ENCODE measurements around the gene HOXA13.

HOXA13 gene

GRCh38 chr7:27245798-27246691 lies 46.2 kb upstream of the HOXA13 start:
- CTCF ChIA-PET = interaction anchor here (0.6 kb wide), 1 partner anchor 362 kb away, joined by 3 read pairs; no protein-coding TSS in a partner anchor
- Histone ChIP-seq H3K9me3 (ENCODE audit: control insufficient read depth, insufficient read depth, low read depth, low read length) (no peaks in the 10 kb centered on the region), H3K27ac (ENCODE audit: extremely low read depth, low read depth, low read length) (no peak overlapping the region), H3K36me3 (ENCODE audit: control insufficient read depth in 2 of 2, insufficient read depth in 1 of 2, low read length in 2 of 2) (no peaks in the 10 kb centered on the region), H3K4me1 (ENCODE audit: control insufficient read depth, insufficient read depth, low read length) (no peaks in the 10 kb centered on the region; the same call in 1 of the 2 replicates), H3K4me3 (ENCODE audit: low read depth, low read length) (no peak overlapping the region)
- TF ChIP-seq ZNF76 (tag by site-specific recombination; IDR thresholded peaks at IDR 0.05; ENCODE audit: borderline replicate concordance, low read depth) (no peak), ZNF23 (tag by site-specific recombination; IDR thresholded peaks at IDR 0.05; ENCODE audit: borderline replicate concordance) (no peak), ZNF747 (tag by site-specific recombination; IDR thresholded peaks at IDR 0.05) (no peak), ZNF146 (tag by site-specific recombination; IDR thresholded peaks at IDR 0.05) (no peak), ZSCAN30 (tag by site-specific recombination; IDR thresholded peaks at IDR 0.05) (no peak), MEIS1 (CRISPR knock-in tag; IDR thresholded peaks at IDR 0.05; ENCODE audit: borderline replicate concordance) (no peak), REST (tag by site-specific recombination; IDR thresholded peaks at IDR 0.05) (no peak), ZNF830 (tag by site-specific recombination; IDR thresholded peaks at IDR 0.05; ENCODE audit: low read depth) (no peak), MYNN (tag by site-specific recombination; IDR thresholded peaks at IDR 0.05; ENCODE audit: borderline replicate concordance) (no peak), TSHZ1 (tag by site-specific recombination; IDR thresholded peaks at IDR 0.05; ENCODE audit: borderline replicate concordance) (no peak), ZNF544 (tag by site-specific recombination; IDR thresholded peaks at IDR 0.05) (no peak), KLF1 (tag by site-specific recombination; IDR thresholded peaks at IDR 0.05) (no peak), GLIS2 (tag by site-specific recombination; IDR thresholded peaks at IDR 0.05) (no peak), ZNF175 (tag by site-specific recombination; IDR thresholded peaks at IDR 0.05) (no peak), SALL2 (tag by site-specific recombination; IDR thresholded peaks at IDR 0.05; ENCODE audit: borderline replicate concordance) (no peak)
- TF ChIP-seq, protein P1, sequence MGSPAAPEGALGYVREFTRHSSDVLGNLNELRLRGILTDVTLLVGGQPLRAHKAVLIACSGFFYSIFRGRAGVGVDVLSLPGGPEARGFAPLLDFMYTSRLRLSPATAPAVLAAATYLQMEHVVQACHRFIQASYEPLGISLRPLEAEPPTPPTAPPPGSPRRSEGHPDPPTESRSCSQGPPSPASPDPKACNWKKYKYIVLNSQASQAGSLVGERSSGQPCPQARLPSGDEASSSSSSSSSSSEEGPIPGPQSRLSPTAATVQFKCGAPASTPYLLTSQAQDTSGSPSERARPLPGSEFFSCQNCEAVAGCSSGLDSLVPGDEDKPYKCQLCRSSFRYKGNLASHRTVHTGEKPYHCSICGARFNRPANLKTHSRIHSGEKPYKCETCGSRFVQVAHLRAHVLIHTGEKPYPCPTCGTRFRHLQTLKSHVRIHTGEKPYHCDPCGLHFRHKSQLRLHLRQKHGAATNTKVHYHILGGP (tag by site-specific recombination; IDR thresholded peaks at IDR 0.05) = no peak
- POLR2A ChIA-PET = no interaction called here
